K562 (cell line): ENCODE data around the gene ZNF391. TPM values are rescaled to one million over a fixed set of nuclear protein-coding genes. Genes with fewer than 3 reads are reported as not detected.

Experiments
- CBFB ChIP-seq: sonication (generic); formaldehyde crosslinking; IDR thresholded peaks from 2 replicates; pipeline ENCODE4 v1.4.0; 2020; ENCODE audit warnings: mild to moderate bottlenecking, missing genetic modification reagents
- CBX5 ChIP-seq: IDR thresholded peaks from 2 replicates; pipeline ENCODE4 v1.6.1; 2014; ENCODE audit warnings: low read depth, borderline replicate concordance
- CTCF ChIP-seq, 3 experiments: IDR thresholded peaks in 2 of 3; conservative IDR thresholded peaks in 1 of 3; 2 replicates each; pipeline ENCODE4 v1.5.1; 2011 to 2012; ENCODE audit warnings: low read length in 3 of 3, mild to moderate bottlenecking in 3 of 3, control low read depth in 2 of 3, improper control_type of control experiment in 1 of 3, inconsistent platforms in 1 of 3, low read depth in 1 of 3, mixed read lengths in 1 of 3, moderate library complexity in 1 of 3; ENCODE audit not compliant: insufficient read depth in 2 of 3
- E2F5 ChIP-seq: sonication (generic); formaldehyde crosslinking; IDR thresholded peaks from 2 replicates; pipeline ENCODE4 v1.8.0; 2022; ENCODE audit warnings: mild to moderate bottlenecking, missing genetic modification reagents
- MXD1 ChIP-seq: fragments of 250-450 bp; sonication (Bioruptor Pico); IDR thresholded peaks from 2 replicates; pipeline ENCODE4 v1.8.0; 2021; ENCODE audit warnings: borderline replicate concordance, mild to moderate bottlenecking, moderate library complexity; ENCODE audit not compliant: poor library complexity, severe bottlenecking
- NCOA1 ChIP-seq: fragments of 450-650 bp; IDR thresholded peaks from 2 replicates; pipeline ENCODE4 v1.6.1; 2016; ENCODE audit warnings: low read depth
- NCOR1 ChIP-seq: fragments of 450-650 bp; IDR thresholded peaks from 2 replicates; pipeline ENCODE4 v1.6.1; 2016; ENCODE audit warnings: mild to moderate bottlenecking, moderate library complexity
- NR2F6 ChIP-seq: fragments of 450-650 bp; formaldehyde crosslinking; IDR thresholded peaks from 2 replicates; pipeline ENCODE4 v1.4.0; 2020; ENCODE audit warnings: mild to moderate bottlenecking
- PKNOX1 ChIP-seq: fragments of 450-650 bp; IDR thresholded peaks from 2 replicates; pipeline ENCODE4 v1.6.1; 2016
- PRPF4 ChIP-seq: fragments of 200-400 bp; formaldehyde crosslinking; IDR thresholded peaks from one replicate; pipeline ENCODE4 v1.6.1; 2017; ENCODE audit warnings: low read length, low read depth, mild to moderate bottlenecking; ENCODE audit not compliant: insufficient read depth, poor library complexity, severe bottlenecking
- SETDB1 ChIP-seq: IDR thresholded peaks from one replicate; pipeline ENCODE4 v1.6.1; 2012; ENCODE audit warnings: low read length, control low read depth, inconsistent platforms
- TCF7L2 ChIP-seq: fragments of 150-350 bp; IDR thresholded peaks from 2 replicates; pipeline ENCODE4 v1.6.1; 2016; ENCODE audit warnings: low read depth, mild to moderate bottlenecking, low read length, moderate library complexity
- TRIM25 ChIP-seq: fragments of 450-650 bp; IDR thresholded peaks from 2 replicates; pipeline ENCODE4 v1.7.0; 2016; ENCODE audit warnings: borderline replicate concordance
- ZC3H4 ChIP-seq: sonication (generic); formaldehyde crosslinking; IDR thresholded peaks from 2 replicates; pipeline ENCODE4 v1.9.0; 2021; ENCODE audit warnings: missing genetic modification reagents, borderline replicate concordance
- ZFP1 ChIP-seq: fragments of 450-650 bp; formaldehyde crosslinking; IDR thresholded peaks from 2 replicates; pipeline ENCODE4 v1.4.0; 2020; ENCODE audit warnings: mild to moderate bottlenecking, mixed read lengths
- ZKSCAN8 ChIP-seq: fragments of 200-800 bp; sonication (Bioruptor generic); IDR thresholded peaks from 2 replicates; pipeline ENCODE4 v1.6.1; 2016; ENCODE audit warnings: missing genetic modification characterization, missing compliant biosample characterization
- ZNF184 ChIP-seq: sonication (generic); formaldehyde crosslinking; IDR thresholded peaks from 2 replicates; pipeline ENCODE4 v1.5.0; 2020; ENCODE audit warnings: missing genetic modification reagents
- ZNF282 ChIP-seq: sonication (generic); formaldehyde crosslinking; IDR thresholded peaks from 2 replicates; pipeline ENCODE4 v1.8.1; 2023; ENCODE audit warnings: missing genetic modification reagents
- ZNF512 ChIP-seq: IDR thresholded peaks from 2 replicates; pipeline ENCODE4 v1.6.1; 2016; ENCODE audit warnings: missing genetic modification characterization, missing compliant biosample characterization
- polyA plus RNA-seq, 8 experiments: library from polyadenylated mRNA; depleted of rRNA in 4 of 8; stranded (reverse) in 5 of 8; unstranded in 3 of 8; fragments of >200 nt; fragmentation: Nextera tagmentation in 2 of 8; fragmentation: Illumina TruSeq in 1 of 8; extraction: Ambion mirVana in 2 of 8; extraction: Trizol in 1 of 8; gene quantifications; 2 replicates each; pipeline versions ENCODE4 v1.2.1 to v1.2.3, GENCODE V29; 2011 to 2014; ENCODE audit warnings: inconsistent platforms in 1 of 8, missing spikeins in 1 of 8
- total RNA-seq, 7 experiments: library from RNA; depleted of rRNA in 6 of 7; stranded (reverse); fragments of >200 nt in 6 of 7; fragmentation: Illumina TruSeq in 2 of 7; extraction: Trizol in 2 of 7; gene quantifications; 2 replicates each; pipeline versions ENCODE4 v1.2.1 to v1.2.3, GENCODE V29; 2011 to 2021; ENCODE audit warnings: low replicate concordance in 1 of 7

Gene ZNF391
- total and polyA plus RNA-seq, 9 of the 15 experiments (the other 6 are each of a cell fraction or from before 2014, with no cell fraction given) = 2.3 to 10.1 (median 5.8) TPM

- TF ChIP-seq ZNF184 (CRISPR knock-in tag) = no peak
- TF ChIP-seq NR2F6 (CRISPR knock-in tag) = no peak
- TF ChIP-seq ZC3H4 (CRISPR knock-in tag) = no peak
- peak; percentile 21 for TF ChIP-seq NCOR1
- peak; percentile 99 for TF ChIP-seq NCOA1
- peak; percentile 57 for TF ChIP-seq PKNOX1
- no peak for TF ChIP-seq MXD1 (CRISPR knock-in tag)
- TF ChIP-seq SETDB1 = peak; percentile 65
- TF ChIP-seq CBX5 = peak; percentile 82; the same call in 1 of the 2 replicates
- no peak; the same call in 1 of the 2 replicates for TF ChIP-seq ZFP1 (CRISPR knock-in tag)
- no peak for TF ChIP-seq PRPF4
- TF ChIP-seq CBFB (CRISPR knock-in tag) = no peak; the same call in 1 of the 2 replicates
- no peak for TF ChIP-seq ZKSCAN8
- TF ChIP-seq TCF7L2 = peak; percentile 55; the same call in 1 of the 2 replicates
- no peak for TF ChIP-seq ZNF512 (tag)
- TF ChIP-seq E2F5 = peak; percentile 95
- no peak for TF ChIP-seq ZNF282
- peak in 1 of 3 experiments; percentile 6; a peak in 1 of 6 replicates for TF ChIP-seq CTCF (IDR thresholded peaks at IDR 0.05 in 2 of 3, conservative IDR thresholded peaks at IDR 0.05 in 1 of 3; ENCODE audit: insufficient read depth in 2 of 3, low read depth in 1 of 3, low read length in 3 of 3)
- TF ChIP-seq TRIM25 = no peak
Measured at GRCh38 chr6:27388293-27389197, at the start of gene ZNF391 (continued).
